Stimulated activated CD8-positive, alpha-beta memory T cell treated with anti-CD3 and anti-CD28 coated beads, Interleukin-4, amount 100 ng/mL, for 4 hours (primary cell): ENCODE measurements around the gene SNRNP48.

Experiments used
- DNase-seq, 2 donors: peaks; one replicate each; pipeline ENCODE4 v3.0.0-alpha.2; 2020; ENCODE audit warnings: low read depth in 2 of 2, low spot score in 1 of 2

Gene SNRNP48

DNA sequence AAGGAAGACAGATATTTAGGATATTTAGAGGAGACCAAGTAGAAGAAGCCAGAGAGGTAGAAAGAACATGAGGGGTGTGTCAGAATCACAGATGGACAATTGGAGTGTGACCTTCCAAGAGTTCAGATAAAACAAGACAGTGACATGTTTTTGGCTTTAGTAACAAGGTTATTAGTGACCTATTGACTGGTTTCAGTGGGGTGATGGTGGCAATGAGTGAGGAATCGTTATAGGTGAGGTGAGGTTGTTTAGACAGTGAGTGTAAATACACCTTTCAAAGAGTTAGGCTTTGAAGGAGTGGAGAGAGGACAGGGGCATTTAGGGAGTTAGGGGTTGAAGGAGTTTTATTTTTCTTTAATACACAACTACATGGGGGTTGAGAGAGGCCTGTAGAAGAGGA lies 3.2 kb downstream of the SNRNP48 start:
- no peak for DNase-seq

DNA sequence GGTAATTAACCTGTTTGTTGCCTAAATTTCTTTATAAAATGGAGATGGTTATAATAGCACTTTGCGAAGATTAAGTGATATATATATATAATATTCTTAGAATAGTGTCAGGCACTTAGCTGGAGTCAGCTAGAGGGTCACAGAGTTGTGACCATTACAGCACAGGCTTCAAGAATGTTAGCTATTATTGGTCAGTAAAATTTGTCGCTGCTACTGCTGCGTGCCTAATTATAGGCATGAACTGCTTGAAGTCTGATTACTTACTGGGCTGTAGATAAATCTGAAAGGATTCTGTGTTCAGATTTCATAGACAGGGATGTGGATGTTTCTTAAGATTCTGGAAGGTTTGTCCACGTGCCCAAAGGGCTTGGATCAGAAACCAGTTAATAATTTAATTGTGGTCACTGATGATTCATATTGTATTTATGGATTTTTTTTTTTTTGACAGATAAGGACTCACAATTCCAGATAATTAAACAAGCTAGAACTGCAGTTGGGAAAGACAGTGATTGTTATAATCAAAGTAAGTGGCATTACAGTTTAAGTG lies 4.7 kb downstream of the SNRNP48 start:
- no peak for DNase-seq

DNA sequence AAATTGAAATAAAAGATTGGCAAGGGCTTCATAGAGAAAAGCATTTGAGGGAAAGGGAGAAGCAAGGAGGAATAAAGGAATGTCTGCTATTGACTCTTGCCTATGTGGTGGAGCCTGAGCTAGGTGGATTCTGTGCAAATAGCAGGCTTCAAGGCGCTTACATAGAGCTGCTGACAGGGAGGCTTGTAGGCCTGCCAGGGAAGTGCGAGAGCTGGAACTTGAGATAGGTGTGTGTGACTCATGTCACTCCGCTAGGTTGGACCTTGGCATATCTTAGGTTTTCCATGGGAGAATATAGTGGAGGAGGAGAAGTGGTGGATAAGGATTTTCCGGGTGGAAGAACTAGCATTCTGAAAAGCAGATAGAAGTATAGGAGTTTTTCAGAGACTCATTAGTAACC lies 14.0 kb downstream of the SNRNP48 start:
- no peak for DNase-seq

DNA sequence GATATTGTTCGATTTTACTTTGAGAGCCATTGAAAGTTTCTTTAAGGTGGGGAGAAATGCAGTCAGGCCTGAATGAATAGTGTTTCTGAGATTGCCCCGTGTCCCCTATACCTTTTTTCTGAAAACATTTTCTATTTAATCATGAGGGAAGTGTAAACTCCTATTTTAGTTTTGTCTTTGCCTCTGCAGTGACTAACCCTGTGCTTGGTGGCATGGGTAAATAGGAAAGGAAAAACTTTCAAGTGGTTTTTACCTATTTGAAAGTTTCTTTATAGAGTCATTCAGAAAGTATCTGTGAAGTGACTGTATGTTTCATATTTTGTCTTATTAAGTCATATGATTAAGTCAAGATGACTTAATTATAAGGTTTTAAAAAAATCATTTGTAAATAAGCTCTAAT lies 14.5 kb downstream of the SNRNP48 start:
- no peak for DNase-seq

DNA sequence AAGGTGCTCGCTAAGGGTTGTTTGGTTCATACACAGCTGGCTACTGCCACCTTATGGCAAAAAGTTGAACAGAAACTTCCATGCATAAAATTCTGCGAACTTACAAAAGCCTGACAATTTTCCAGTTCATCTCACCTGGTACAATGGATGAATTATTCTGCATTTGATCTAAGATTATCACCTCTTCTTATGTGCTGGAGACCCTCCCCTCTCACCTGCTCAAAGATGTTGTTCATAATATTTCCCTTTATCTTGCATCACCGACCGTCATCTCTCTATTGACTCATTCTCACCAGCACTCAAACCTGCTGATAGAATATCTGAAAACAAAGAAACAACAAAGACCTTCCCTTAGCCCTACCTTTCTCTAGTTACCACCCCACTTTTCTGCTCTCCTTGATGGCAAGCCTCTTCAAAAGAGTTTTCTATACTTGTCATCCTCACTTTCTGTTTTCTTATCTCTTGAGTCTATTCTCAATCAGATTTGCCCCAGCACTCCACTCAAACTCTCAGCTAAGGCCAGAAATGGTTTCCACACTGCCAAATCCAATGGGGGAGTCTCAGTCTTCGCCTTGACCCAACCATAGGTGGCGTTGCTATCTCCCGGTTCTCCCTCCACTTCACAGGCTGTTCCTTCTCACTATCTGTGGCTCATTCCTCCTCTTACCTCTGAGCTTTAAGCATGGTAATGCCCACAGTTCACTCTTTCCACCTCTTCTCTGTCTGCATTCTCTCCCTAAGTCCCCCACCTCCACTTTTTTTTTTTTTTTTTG lies 25.8 kb downstream of the SNRNP48 start:
- DNase-seq, result no peak

DNA sequence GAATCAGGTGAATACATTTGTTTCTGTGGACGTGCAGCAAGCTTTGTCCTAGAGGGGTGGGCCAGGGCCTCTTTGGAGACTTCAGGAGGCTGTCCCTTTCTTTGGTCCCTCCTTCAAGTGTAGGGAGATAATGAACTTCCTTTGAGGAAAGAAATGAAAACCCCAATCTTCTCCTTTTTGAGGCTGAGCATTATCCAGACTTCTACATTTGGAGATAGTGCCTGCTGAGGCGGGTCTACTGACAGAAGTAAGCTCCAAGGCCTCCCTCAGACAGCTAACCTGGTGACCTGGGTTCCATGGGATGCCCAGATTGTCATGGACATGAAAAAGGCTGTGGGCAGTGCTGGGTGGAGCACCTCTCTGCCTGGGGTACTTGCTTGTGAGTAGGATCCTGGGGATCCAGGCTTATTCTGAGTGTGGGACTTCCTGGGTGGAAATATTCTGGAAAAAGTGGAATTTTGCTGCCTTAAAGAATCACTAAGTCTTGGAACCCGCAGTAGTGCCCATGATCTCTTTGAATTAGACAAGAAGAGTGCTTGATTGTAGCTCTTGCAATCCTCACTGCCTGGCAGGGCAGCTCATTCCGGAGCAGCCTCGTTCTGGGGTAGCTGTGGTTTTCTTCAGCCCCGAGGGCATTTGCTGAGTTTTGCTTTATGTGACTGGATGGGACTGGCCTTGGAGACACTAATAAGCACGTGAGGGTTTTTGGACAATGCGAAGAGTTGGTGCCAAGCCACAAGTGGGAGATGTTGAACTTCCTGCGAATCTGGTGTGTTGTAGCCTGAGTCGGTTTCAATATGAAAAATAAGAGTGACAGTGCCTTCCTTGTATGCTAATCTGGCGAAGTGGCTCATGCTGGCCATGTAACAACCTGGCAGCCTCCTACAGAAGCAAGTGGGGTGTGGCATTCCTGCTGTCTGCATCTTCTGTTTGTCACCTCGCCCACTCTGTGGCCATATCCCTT lies 28.1 kb downstream of the SNRNP48 start:
- DNase-seq, result no peak

DNA sequence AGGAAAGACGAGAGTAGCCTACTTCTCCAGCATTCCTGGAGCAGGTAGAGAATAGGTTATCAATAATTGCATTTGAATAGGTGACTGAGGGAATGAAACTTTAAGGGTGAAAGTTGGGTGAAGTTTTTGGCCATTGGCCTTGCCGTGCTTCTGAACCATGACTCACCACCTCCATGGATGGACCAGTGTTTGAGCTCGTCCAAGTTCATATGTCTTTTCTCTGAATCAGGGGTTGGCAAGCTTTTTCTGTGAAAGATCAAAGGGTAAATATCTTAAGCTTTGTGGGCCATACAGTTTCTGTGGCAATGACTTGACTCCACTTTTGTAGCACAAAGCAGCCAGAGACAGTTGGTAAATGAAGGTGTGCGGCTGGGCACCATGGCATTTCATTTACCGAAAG lies 31.8 kb downstream of the SNRNP48 start:
- DNase-seq, result no peak

DNA sequence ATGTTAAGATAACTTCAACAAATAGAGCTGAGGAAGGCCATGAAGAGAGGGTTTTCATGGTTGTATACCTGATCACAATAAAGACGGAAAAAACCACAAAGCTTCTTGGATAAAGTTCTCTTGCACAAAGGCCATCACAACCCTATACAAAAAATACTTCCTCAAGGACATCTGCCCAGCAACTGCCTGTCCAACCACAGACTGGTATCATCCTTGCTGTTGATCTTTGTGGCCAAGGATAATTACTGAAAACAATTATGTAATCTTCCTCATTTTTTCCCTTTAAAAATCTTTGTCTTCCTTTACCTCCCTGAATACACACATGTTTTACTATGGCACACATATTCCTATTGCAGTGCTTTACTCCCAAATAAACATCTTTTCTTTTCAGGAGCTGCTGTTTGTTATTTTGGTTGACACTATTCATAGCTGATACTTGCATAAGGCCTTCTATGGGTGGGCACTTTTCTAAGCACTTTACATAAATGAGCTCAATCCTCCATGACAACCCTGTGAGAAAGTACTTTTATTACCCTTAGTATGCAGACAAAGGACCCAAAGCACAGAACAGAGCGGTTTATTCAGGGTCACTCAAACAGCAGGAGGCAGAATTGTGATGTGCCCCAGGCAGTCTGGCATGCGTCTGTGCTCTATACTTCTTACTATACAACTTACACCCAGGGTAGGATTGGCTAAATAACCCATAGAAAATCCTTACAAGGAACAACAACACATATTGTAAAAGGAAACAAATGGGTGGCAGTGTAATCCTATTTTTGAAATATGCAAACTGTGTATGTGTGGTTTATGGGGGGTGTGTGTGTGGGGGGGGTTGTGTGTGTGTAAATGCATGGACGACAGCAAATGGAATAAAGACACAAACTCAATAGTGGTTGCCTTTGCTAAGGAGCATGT lies 35.1 kb downstream of the SNRNP48 start:
- no peak for DNase-seq

DNA sequence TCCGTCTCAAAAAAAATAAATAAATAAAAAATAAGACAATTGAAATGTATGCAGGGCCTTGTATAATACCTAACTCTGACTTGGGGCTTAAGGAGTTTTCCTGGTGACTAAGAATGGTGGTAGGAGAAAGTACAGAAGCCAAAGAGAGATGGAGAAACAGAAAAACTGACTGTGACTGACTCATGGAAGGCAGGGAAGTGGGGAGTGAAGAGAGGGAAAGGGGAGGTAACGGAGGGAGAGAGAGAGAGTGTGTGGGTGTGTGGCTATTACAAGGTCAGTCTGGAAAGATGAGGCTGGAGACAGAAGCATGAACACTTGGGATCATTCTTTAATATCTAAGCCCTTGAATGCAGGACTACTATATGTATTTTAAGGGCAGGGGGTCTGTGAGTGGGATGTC lies 38.5 kb downstream of the SNRNP48 start:
- no peak for DNase-seq

DNA sequence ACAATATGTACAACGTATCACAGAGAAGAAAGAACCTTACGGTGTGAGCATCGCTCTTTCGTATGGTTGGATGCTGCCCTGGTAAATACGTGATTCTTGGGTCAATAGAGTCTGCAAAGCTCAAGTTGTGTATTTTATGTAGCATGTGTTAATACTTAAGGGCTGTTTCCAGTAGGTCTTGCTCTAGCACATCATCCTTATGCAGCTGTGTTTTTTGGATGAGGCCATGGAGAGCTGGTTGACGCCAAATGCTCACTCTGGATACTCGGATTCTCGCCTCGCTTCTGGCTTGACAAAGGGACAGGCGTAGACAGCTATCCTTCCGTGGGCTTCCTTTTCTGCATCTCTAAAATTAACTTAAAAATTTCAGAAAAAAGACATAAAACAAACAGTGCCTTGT lies 38.9 kb downstream of the SNRNP48 start:
- DNase-seq, result no peak

DNA sequence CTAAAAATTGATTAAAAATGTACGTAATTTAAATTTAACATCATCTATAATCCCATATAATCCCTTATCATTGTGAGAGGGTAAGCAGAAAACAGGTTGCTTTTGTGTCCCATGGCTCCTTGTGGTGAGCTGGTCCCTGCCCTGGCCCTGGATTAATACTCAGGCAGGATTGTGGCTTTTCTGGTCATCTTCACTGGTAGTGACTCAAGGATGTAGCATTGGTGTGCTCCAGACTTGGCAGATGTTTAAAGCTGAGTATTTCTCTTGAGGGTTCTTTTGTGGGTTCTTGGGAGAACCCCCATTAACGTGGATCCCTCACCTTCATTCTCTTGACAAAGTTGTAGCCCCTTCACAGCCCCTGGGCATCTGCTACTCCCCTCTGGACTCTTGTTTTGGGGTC lies 39.3 kb downstream of the SNRNP48 start:
- DNase-seq, result no peak

DNA sequence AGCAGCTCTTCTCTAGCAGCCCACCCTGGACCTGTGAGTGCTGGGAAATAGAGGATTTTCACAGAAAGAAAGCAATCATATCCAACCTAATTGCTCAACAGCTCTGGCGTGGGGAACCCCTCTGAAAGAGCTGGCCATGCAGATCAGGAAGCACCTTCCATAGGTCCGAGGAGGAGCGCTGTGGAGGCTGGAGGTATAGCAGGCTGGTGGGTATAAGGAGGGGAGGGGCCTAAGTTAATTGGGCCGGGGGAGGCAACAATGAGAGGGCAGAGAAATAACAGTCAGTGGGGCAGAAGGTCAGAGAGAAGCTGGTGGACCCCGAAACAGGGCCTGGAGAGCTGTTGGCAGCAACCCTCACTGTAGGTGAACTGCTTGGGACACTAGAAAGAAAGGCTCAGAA lies 40.8 kb downstream of the SNRNP48 start:
- no peak for DNase-seq

DNA sequence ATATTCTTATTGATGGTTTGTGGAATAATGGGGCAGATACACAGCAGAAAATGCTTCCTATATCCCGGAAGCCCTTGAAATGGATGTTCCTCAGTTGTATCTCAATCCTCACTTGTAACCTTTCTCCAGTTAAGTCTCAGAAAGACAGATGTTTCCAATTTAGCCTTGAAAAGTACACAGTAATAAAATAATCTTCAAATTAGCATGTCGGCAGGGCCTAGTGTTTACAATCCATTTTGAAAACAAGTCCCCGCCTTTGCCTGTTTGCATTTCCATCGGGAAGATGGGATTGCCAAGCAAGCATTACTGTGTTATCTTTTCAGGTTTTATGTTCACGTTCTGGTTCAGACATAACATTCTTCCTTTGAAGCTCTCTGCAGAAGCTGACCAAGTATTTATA lies 41.5 kb downstream of the SNRNP48 start:
- no peak for DNase-seq

DNA sequence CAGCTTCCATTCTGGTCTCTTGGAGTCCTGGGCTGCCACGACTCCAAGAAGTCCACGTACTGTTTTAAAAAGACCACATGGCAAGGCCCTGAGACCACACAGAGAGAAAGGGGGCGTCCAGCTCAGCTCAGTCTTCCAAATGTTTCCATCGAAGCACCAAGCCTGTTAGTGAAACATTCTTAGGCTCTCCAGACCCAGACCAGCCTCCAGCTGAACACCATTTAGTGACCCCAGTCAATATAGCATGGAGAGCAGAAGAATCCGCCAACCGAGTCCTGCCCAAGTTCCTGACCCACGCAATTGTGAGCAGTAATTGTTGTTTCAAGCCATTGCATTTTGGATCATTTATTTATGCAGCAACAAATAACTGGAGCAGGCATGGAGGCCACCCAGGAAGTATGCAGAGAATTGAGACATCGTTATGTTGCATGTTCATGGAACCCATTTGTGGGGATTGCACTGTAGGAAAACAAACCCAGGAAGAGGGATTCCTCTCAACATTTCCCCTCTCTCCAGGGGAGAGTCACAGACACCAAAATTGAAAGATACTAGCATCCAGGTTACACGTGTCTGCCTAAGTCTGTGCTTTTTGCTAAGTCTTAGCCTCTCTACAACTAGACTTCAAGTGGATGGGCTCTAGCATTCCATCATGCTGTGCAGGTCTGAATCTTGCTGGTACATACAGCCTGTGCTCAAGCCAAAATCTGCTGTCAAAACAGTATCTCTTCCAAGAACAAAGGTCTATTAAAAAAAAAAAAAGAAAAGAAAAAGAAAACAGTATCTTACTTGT lies 42.7 kb downstream of the SNRNP48 start:
- no peak for DNase-seq

DNA sequence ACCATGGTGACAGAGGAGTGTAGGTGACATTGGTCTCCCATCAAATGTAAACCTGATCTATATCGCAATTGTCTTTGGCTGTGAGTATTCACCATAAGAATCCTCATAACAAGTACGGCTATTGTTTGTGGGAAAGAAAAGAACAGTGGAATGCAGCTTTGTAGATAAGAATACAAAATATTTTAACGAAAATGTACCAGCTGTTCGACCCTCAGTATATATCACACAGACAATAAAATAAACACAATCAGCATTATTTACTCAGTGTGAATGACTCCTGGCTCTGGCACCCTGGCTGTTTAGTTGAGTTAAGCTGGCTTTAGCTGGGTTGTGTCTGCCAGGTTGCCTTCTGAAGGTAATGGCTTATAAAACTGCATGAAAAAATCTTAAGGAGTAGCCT lies 43.4 kb downstream of the SNRNP48 start:
- no peak for DNase-seq

DNA sequence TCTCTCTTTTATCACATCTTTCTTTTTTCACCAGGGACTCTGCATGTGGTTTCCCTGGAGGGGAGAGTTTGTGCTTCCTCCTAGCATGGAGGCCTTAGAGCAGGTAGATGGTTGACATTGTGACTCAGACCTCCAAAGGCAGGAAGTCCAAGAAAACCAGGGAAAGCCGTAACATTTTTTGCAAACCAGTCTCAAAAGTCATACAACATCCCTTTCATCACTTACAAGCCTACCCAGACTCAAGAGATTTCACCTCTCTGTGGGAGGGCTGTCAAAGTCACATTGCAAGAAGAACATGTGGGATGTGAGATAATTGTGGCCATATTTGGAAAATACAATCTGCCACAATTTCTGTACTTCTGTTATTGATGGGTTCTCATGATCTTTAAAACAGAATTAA lies 46.2 kb downstream of the SNRNP48 start:
- no peak for DNase-seq

DNA sequence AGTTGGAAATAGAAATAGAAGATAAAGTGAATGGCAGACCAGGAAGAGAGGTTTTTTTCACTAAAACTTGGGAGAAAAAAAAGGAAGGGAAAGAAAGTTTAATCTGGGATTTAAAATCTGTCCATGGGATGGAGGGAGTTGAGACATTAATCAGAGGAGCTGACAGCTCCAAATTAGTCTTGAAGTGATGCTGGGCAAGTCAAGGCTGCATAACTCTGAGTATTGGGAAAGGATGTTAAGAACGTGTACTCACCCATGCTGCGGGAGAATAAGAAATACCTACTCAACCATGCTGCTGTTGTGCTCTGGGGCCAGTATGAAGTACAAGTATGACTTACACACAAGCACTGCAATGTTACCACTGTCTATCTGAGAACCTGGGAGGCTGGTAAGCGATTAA lies 47.5 kb downstream of the SNRNP48 start:
- DNase-seq, result no peak

DNA sequence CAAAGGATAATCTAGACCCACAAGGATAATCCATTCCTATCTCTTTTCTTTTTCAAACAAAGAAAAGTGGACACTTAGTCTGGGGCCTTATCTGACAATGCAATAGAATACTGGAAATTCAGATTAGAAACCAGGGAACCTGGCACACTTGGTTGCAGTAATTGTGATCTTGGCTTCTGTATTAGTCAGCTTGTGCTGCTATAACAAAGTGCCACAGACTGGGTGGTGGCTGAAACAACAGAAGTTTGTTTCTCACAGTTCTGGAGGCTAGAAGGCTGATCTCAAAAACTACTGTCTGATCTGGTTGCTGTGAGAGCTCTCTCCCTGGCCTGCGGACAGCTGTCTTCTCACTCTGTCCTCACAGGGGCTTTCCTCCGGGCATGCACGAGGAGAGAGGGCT lies 49.4 kb downstream of the SNRNP48 start:
- DNase-seq, result no peak

DNA sequence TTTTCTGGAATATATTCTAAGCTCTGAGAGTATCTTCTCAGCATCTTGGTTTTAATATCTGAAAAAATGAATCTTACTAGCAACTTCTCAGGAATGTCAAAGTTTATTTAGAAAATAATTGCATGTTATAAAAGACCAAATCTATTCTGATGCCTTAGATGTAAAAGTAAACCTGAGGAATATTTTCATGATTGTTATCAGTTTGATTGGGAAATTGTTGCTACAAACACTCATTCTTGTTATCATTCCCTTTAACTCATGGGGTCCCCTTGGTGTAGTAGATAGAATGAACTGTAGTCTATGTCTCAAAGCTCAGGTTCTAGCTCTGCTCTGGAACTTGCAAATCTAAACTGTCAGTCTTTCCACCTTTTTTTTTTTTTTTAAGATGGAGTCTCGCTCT lies 50.0 kb downstream of the SNRNP48 start:
- DNase-seq, result no peak
